Endothelial cell of umbilical vein (primary cell): ENCODE results near the gene SIDT1. TPM values are rescaled to one million over a fixed set of nuclear protein-coding genes. Genes with fewer than 3 reads are reported as not detected.

ENCODE experiments used
- BruUV-seq: library from RNA; stranded (reverse); fragments of 400-500 nt; replicated peaks from 2 replicates; lab custom pipeline; 2021; lab: Mats Ljungman, UMichigan
- CTCF ChIA-PET: fragments of 300-600, 350-600 bp; sonication (Branson Sonifier 250); formaldehyde crosslinking; loops from one replicate; lab custom pipeline; 2021; ENCODE audit warnings: antibody characterized with exemption, inconsistent platforms; lab: Charles Lee
- POLR2A ChIA-PET: fragments of 300-600, 350-600 bp; sonication (Branson Sonifier 250); formaldehyde crosslinking; loops from one replicate; lab custom pipeline; 2021; ENCODE audit warnings: antibody characterized with exemption, inconsistent platforms; lab: Charles Lee
- DNase-seq: peaks from one replicate; pipeline ENCODE4 v3.0.0-alpha.2; 2011; ENCODE audit warnings: low read depth, low spot score
- FAIRE-seq: peaks from 2 replicates; lab custom pipeline; 2011; peaks lifted over from hg19 to GRCh38; lab: Jason Lieb, UNC
- H2AFZ ChIP-seq: 2 replicates; pipeline ENCODE4 v1.6.0; 2012; ENCODE audit warnings: low read depth, low read length, control low read depth, inconsistent platforms
- H3K27ac ChIP-seq: 2 replicates; pipeline ENCODE4 v1.5.1; 2011; ENCODE audit warnings: low read depth, mild to moderate bottlenecking, control low read depth, low read length, moderate library complexity; ENCODE audit not compliant: insufficient read depth
- H3K27me3 ChIP-seq, 2 experiments: 2 replicates each; pipeline versions ENCODE4 v1.6.0 to v1.6.1; 2011; ENCODE audit warnings: low read length in 2 of 2, mixed read lengths in 1 of 2; ENCODE audit not compliant: control insufficient read depth in 2 of 2, insufficient read depth in 2 of 2
- H3K36me3 ChIP-seq, 2 experiments: 2 replicates in 1 of 2; 3 replicates in 1 of 2; pipeline ENCODE4 v1.5.1; 2011; ENCODE audit warnings: low read length in 2 of 2, mild to moderate bottlenecking in 1 of 2, moderate library complexity in 1 of 2; ENCODE audit not compliant: control insufficient read depth in 2 of 2, insufficient read depth in 2 of 2; ENCODE audit errors: extremely low read depth in 1 of 2
- H3K4me1 ChIP-seq: 3 replicates; pipeline ENCODE4 v1.5.1; 2011; ENCODE audit warnings: mild to moderate bottlenecking, low read length; ENCODE audit not compliant: control insufficient read depth, insufficient read depth; ENCODE audit errors: extremely low read depth
- H3K4me2 ChIP-seq: 2 replicates; pipeline ENCODE4 v1.6.1; 2011; ENCODE audit warnings: low read length, control low read depth, mixed read lengths; ENCODE audit not compliant: insufficient read depth
- H3K4me3 ChIP-seq, 3 experiments: fragments of 200-600 bp in 1 of 3; sonication (generic), shearing (Covaris generic) in 1 of 3; replicated peaks in 1 of 3; 2 replicates each; pipeline ENCODE4 v1.5.1; 2011 to 2016; ENCODE audit warnings: control low read depth in 3 of 3, low read length in 3 of 3, mild to moderate bottlenecking in 2 of 3, inconsistent platforms in 1 of 3, low read depth in 1 of 3, moderate library complexity in 1 of 3; ENCODE audit not compliant: insufficient read depth in 1 of 3
- H3K79me2 ChIP-seq: 2 replicates; pipeline ENCODE4 v1.6.0; 2012; ENCODE audit warnings: low read length, inconsistent platforms; ENCODE audit not compliant: control insufficient read depth, insufficient read depth
- H3K9ac ChIP-seq: replicated peaks from 2 replicates; pipeline ENCODE3; 2011; ENCODE audit warnings: low read length, control low read depth; ENCODE audit not compliant: insufficient read depth; ENCODE audit errors: extremely low read depth
- H3K9me1 ChIP-seq: replicated peaks from 3 replicates; pipeline ENCODE4 v1.6.0; 2011; ENCODE audit warnings: mild to moderate bottlenecking, low read length; ENCODE audit not compliant: control insufficient read depth, insufficient read depth; ENCODE audit errors: extremely low read depth
- H3K9me3 ChIP-seq: replicated peaks from 2 replicates; pipeline ENCODE4 v1.5.1; 2012; ENCODE audit warnings: low read length, inconsistent platforms; ENCODE audit not compliant: control insufficient read depth, insufficient read depth
- H4K20me1 ChIP-seq: replicated peaks from 2 replicates; pipeline ENCODE3; 2011; ENCODE audit warnings: mild to moderate bottlenecking, low read length; ENCODE audit not compliant: control insufficient read depth, insufficient read depth; ENCODE audit errors: extremely low read depth
- CTCF ChIP-seq, 2 donors: IDR thresholded peaks; 1 replicate in 1 of 2; 2 replicates in 1 of 2; pipeline ENCODE4 v1.5.1; 2011; ENCODE audit warnings: low read length in 2 of 2, mild to moderate bottlenecking in 2 of 2, moderate library complexity in 2 of 2, control low read depth in 1 of 2, inconsistent platforms in 1 of 2, low read depth in 1 of 2; ENCODE audit not compliant: insufficient read depth in 1 of 2; ENCODE audit errors: extremely low read depth in 1 of 2
- EZH2 ChIP-seq: IDR thresholded peaks from 2 replicates; pipeline ENCODE4 v1.6.1; 2012; ENCODE audit warnings: borderline replicate concordance, low read depth, mild to moderate bottlenecking, moderate library complexity, low read length, inconsistent platforms; ENCODE audit not compliant: severe bottlenecking
- FOS ChIP-seq: IDR thresholded peaks from 2 replicates; pipeline ENCODE4 v1.6.1; 2011; ENCODE audit warnings: mild to moderate bottlenecking, low read length, moderate library complexity, borderline replicate concordance; ENCODE audit not compliant: insufficient read depth
- GATA2 ChIP-seq: IDR thresholded peaks from 2 replicates; pipeline ENCODE4 v1.7.0; 2011; ENCODE audit warnings: low read depth, mild to moderate bottlenecking, moderate library complexity, mixed read lengths, low read length; ENCODE audit not compliant: insufficient read length, insufficient read depth
- JUN ChIP-seq: IDR thresholded peaks from 2 replicates; pipeline ENCODE4 v1.6.1; 2011; ENCODE audit warnings: borderline replicate concordance, low read depth; ENCODE audit not compliant: insufficient read length, insufficient read depth
- MYC ChIP-seq: IDR thresholded peaks from one replicate; pipeline ENCODE4 v1.6.1; 2011; ENCODE audit warnings: mild to moderate bottlenecking, low read depth, low read length
- POLR2A ChIP-seq: IDR thresholded peaks from 2 replicates; pipeline ENCODE4 v1.6.1; 2012; ENCODE audit warnings: low read depth, mild to moderate bottlenecking, control low read depth, low read length
- POLR2AphosphoS5 ChIP-seq: IDR thresholded peaks from 2 replicates; pipeline ENCODE4 v1.6.1; 2012; ENCODE audit warnings: low read depth, mild to moderate bottlenecking, control low read depth, low read length, moderate library complexity; ENCODE audit not compliant: insufficient read depth
- dilution Hi-C: fragments of 300-500 bp; cut with MboI; formaldehyde crosslinking; loops from one replicate; pipeline ENCODE4 v1.15.0; 2019; ENCODE audit warnings: low sequenced_read_pairs; ENCODE audit not compliant: extremely low pct_ligation_motif_present
- intact Hi-C: fragments of 100-400 bp; cut with micrococcal nuclease; formaldehyde crosslinking; loops from one replicate; pipeline ENCODE4 v1.10.0; 2022
- polyA plus RNA-seq, 4 experiments: library from polyadenylated mRNA; depleted of rRNA in 3 of 4; stranded (reverse) in 3 of 4; unstranded in 1 of 4; fragments of >200 nt; gene quantifications; 2 replicates each; pipeline versions ENCODE4 v1.2.1 to v1.2.3, GENCODE V29; 2011 to 2012; ENCODE audit warnings: missing spikeins in 1 of 4
- total RNA-seq: library from RNA; stranded (reverse); gene quantifications from 2 replicates; pipeline ENCODE4 v1.2.3, GENCODE V29; 2021
- TF ChIP-seq, protein P1 (sequence below): IDR thresholded peaks from 2 replicates; pipeline ENCODE4 v1.6.1; 2011; ENCODE audit not compliant: insufficient read depth, insufficient read length

Gene SIDT1
- total and polyA plus RNA-seq, 2 donors (not counting 3 experiments of a cell fraction or from before 2014, with no cell fraction given): 0.07 TPM; not detected in 1

GRCh38 chr3:113507501-113508067 lies 24.8 kb upstream of the SIDT1 start:
- Histone ChIP-seq H3K4me1 (no peaks in the 10 kb centered on the region), H3K4me2 (no peak overlapping the region), H3K9me3 (no peaks in the 10 kb centered on the region), H2AFZ (no peak overlapping the region), H3K79me2 (peaks cover 4% of the 10 kb centered on the region), H3K27ac (no peak overlapping the region), H4K20me1 (no peaks in the 10 kb centered on the region), H3K9me1 (no peaks in the 10 kb centered on the region), H3K36me3 (no peaks in the 10 kb centered on the region), H3K9ac (no peak overlapping the region), H3K4me3 (no peak overlapping the region), H3K27me3 (no peaks in the 10 kb centered on the region)
- intact Hi-C loops (no loop called here), dilution Hi-C loops (no loop called here)
- POLR2A ChIA-PET: no interaction called here
- BruUV-seq: no TSS peak
- DNase-seq (no peak), FAIRE-seq (no peak)
- CTCF ChIA-PET: interaction anchor here (1.7 to 1.9 kb wide), 2 partner anchors 9 to 14 kb away, joined by 4 to 7 read pairs; no protein-coding TSS in a partner anchor
- no peak for TF ChIP-seq CTCF (IDR thresholded peaks at IDR 0.05; ENCODE audit: extremely low read depth in 1 of 2, insufficient read depth in 1 of 2, low read depth in 1 of 2, low read length in 2 of 2)
- TF ChIP-seq FOS: no peak
- TF ChIP-seq MYC: no peak
- TF ChIP-seq EZH2: no peak
- no peak for TF ChIP-seq POLR2AphosphoS5
- TF ChIP-seq, protein P1, sequence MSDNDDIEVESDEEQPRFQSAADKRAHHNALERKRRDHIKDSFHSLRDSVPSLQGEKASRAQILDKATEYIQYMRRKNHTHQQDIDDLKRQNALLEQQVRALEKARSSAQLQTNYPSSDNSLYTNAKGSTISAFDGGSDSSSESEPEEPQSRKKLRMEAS: no peak
- no peak for TF ChIP-seq JUN
- TF ChIP-seq GATA2: no peak
- no peak for TF ChIP-seq POLR2A
